ENCODE measurements around the gene TAF1L. TPM values are rescaled to one million over a fixed set of nuclear protein-coding genes. Genes with fewer than 3 reads are reported as not detected.

TAF1L gene
- total RNA-seq, 4 donors from 2014 or later, result under 0.01 to 0.07 TPM; not detected in 2

DNA sequence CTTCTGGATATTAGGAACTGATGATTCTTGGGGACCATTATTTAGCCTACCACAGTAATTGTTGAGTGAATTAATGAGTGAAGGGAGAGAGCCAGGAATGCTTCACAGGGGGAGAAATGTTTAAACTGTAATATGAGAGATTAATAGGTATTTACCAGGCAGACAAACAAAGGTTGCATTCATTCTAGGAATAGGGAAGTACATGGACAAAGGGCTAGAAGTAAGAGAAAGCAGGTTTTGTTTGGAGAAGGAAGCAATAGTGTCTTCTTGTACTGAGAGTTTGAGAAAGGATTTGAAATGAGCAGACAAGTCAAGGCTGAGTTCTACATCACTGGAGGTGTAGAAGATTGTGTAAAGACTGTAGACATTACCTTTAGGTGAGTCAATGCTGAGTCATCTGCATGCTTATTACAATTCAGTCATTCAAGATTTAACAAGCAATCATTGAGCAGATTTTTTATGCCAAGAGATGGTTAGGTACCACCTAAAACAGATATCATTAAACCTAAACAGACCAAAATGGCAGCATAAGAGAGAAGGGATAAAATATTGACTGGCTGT lies 8.0 kb downstream of the TAF1L start:
- H3K4me1 ChIP-seq, result no peaks in the 10 kb centered on the region
- TF ChIP-seq, protein P1, sequence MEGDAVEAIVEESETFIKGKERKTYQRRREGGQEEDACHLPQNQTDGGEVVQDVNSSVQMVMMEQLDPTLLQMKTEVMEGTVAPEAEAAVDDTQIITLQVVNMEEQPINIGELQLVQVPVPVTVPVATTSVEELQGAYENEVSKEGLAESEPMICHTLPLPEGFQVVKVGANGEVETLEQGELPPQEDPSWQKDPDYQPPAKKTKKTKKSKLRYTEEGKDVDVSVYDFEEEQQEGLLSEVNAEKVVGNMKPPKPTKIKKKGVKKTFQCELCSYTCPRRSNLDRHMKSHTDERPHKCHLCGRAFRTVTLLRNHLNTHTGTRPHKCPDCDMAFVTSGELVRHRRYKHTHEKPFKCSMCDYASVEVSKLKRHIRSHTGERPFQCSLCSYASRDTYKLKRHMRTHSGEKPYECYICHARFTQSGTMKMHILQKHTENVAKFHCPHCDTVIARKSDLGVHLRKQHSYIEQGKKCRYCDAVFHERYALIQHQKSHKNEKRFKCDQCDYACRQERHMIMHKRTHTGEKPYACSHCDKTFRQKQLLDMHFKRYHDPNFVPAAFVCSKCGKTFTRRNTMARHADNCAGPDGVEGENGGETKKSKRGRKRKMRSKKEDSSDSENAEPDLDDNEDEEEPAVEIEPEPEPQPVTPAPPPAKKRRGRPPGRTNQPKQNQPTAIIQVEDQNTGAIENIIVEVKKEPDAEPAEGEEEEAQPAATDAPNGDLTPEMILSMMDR (IDR thresholded peaks at IDR 0.05), result no peak
- no peak for TF ChIP-seq POLR2A (IDR thresholded peaks at IDR 0.05)
- no peaks in the 10 kb centered on the region for H3K27me3 ChIP-seq
- intact Hi-C loops (cut with DNase I; ENCODE audit: low total_unique reads), result loop anchor here (5.0 kb wide), 1 partner anchor 200 kb away; no protein-coding TSS in a partner anchor
- no peaks in the 10 kb centered on the region for H3K9me3 ChIP-seq
- no peak overlapping the region for H3K27ac ChIP-seq
- H3K4me3 ChIP-seq, result no peak overlapping the region
- no peak for DNase-seq
- no peaks in the 10 kb centered on the region for H3K36me3 ChIP-seq

DNA sequence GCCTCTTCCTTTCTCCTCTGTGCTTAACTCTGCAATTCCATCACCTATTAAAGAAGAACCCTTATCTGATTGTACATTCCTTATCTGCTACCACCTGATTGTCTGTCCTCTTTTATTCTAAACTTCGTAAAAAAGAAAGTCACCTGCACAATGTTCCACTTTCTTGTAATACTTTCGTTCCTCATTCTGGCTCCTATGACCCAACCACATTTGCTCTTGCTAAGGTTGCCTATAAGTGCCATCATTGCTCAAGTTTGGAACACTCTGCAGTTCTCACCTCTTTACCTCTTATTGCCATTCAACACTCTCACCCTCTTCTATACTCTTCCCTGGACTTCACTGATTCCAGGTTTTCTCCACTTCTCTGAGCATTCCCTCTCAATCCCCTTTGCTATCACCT lies 10.1 kb downstream of the TAF1L start:
- TF ChIP-seq, protein P1 (IDR thresholded peaks at IDR 0.05), result no peak
- no peak for TF ChIP-seq POLR2A (IDR thresholded peaks at IDR 0.05)
- Histone ChIP-seq H3K27ac (no peak overlapping the region), H3K9me3 (no peaks in the 10 kb centered on the region), H3K36me3 (no peaks in the 10 kb centered on the region), H3K4me1 (no peaks in the 10 kb centered on the region), H3K27me3 (no peaks in the 10 kb centered on the region), H3K4me3 (no peak overlapping the region)
- no peak for DNase-seq
- intact Hi-C loops (cut with DNase I; ENCODE audit: low total_unique reads), result loop anchor here (5.0 kb wide), 1 partner anchor 202 kb away; no protein-coding TSS in a partner anchor

DNA sequence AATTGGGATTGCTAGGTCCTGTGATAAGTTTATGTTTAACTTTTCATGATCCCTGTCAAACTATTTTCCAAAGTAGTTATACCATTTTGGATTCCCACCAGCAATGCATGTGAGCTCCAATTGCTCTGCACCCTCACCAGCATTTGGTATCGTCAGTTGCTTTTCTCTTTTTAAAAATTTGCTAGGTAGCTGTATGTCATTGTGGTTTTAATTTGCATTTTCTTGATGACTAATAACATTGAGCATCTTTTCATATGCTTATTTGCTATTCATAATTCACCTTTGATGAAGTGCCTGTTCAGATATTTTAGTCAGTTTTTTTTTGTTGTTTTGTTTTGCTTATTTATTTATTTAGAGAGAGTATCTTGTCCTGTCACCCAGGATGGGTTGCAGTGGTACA lies 12.5 kb downstream of the TAF1L start:
- Histone ChIP-seq H3K9me3 (no peaks in the 10 kb centered on the region), H3K36me3 (no peaks in the 10 kb centered on the region), H3K4me1 (no peaks in the 10 kb centered on the region), H3K4me3 (no peak overlapping the region), H3K27ac (no peak overlapping the region), H3K27me3 (no peaks in the 10 kb centered on the region)
- no peak for DNase-seq
- TF ChIP-seq, protein P1 (IDR thresholded peaks at IDR 0.05), result no peak
- no peak for TF ChIP-seq POLR2A (IDR thresholded peaks at IDR 0.05)
- intact Hi-C loops (cut with DNase I; ENCODE audit: low total_unique reads), result no loop called here

DNA sequence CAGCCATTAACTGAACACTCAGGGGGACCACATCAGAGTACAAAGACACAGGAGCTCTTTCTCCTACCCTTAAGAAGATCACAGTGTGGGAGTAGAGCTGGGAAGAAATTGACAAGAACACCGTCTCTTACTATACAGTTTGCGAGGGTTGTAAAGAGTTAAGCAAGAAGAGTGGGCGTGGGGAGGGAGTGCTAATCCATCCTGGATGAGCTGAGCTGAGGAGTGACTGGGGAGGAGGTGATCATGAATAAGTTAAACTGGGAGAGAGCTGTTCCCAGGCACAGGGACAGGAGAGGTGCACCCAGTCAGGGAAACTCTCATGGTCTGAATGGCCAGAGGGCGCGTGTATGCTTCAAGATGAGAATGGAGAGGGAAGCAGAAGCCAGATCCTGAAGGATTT lies 17.2 kb downstream of the TAF1L start:
- H3K4me1 ChIP-seq, result no peaks in the 10 kb centered on the region
- intact Hi-C loops (cut with DNase I; ENCODE audit: low total_unique reads), result no loop called here
- H3K9me3 ChIP-seq, result no peaks in the 10 kb centered on the region
- H3K36me3 ChIP-seq, result no peaks in the 10 kb centered on the region
- no peak overlapping the region for H3K4me3 ChIP-seq
- H3K27ac ChIP-seq, result no peak overlapping the region
- no peak for DNase-seq
- no peaks in the 10 kb centered on the region for H3K27me3 ChIP-seq
- TF ChIP-seq, protein P1 (IDR thresholded peaks at IDR 0.05), result no peak
- TF ChIP-seq POLR2A (IDR thresholded peaks at IDR 0.05), result no peak

DNA sequence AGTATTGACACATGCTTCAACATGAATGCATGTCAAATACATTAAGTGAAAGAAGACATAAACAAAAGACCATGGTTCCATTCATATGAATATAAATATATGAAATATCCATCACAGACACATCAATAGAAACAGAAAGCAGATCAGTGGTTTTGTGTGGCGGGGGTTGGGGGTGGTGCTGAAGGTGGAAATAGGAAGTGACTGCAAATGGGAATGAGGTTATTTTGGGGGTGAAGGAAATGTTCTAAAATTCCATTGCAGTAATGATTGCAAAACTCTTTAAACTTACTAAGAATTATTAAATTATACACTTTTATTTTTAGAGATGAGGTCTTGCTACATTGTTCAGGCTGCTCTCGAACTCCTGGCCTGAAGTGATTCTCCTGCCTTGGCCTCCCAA lies 28.7 kb downstream of the TAF1L start:
- TF ChIP-seq, protein P1 (IDR thresholded peaks at IDR 0.05), result no peak
- no peak for TF ChIP-seq POLR2A (IDR thresholded peaks at IDR 0.05)
- no peaks in the 10 kb centered on the region for H3K9me3 ChIP-seq
- intact Hi-C loops (cut with DNase I; ENCODE audit: low total_unique reads), result no loop called here
- no peaks in the 10 kb centered on the region for H3K4me1 ChIP-seq
- H3K36me3 ChIP-seq, result no peaks in the 10 kb centered on the region
- no peak overlapping the region for H3K4me3 ChIP-seq
- DNase-seq, result no peak
- H3K27me3 ChIP-seq, result no peaks in the 10 kb centered on the region
- no peak overlapping the region for H3K27ac ChIP-seq
